Liver (tissue), 3 donors: Measurements from ENCODE around the gene ACSL1.

ENCODE experiments used
- ATF3 ChIP-seq: IDR thresholded peaks from 2 replicates; pipeline ENCODE4 v1.6.1; 2016; ENCODE audit warnings: antibody characterized with exemption
- CTCF ChIP-seq: fragments of 150-350 bp; IDR thresholded peaks from 2 replicates; pipeline ENCODE4 v1.5.1; 2017; ENCODE audit warnings: improper control_type of control experiment, low read depth, low read length; ENCODE audit not compliant: missing input control
- GABPA ChIP-seq, 2 donors: IDR thresholded peaks in 1 of 2; conservative IDR thresholded peaks in 1 of 2; 2 replicates each; pipeline ENCODE4 v1.6.1; 2016; ENCODE audit warnings: antibody characterized with exemption in 2 of 2, mild to moderate bottlenecking in 1 of 2, moderate library complexity in 1 of 2
- HNF4G ChIP-seq: IDR thresholded peaks from 2 replicates; pipeline ENCODE4 v1.6.1; 2016; ENCODE audit warnings: antibody characterized with exemption
- MAX ChIP-seq: IDR thresholded peaks from 2 replicates; pipeline ENCODE4 v1.6.1; 2016; ENCODE audit warnings: antibody characterized with exemption
- RAD21 ChIP-seq, 2 donors: IDR thresholded peaks; 2 replicates each; pipeline ENCODE4 v1.6.1; 2016; ENCODE audit warnings: antibody characterized with exemption in 2 of 2, mild to moderate bottlenecking in 2 of 2
- RXRA ChIP-seq, 2 donors: IDR thresholded peaks; 2 replicates each; pipeline ENCODE4 v1.6.1; 2017 to 2018; ENCODE audit warnings: antibody characterized with exemption in 2 of 2, mild to moderate bottlenecking in 1 of 2
- SP1 ChIP-seq: IDR thresholded peaks from 2 replicates; pipeline ENCODE4 v1.6.1; 2018; ENCODE audit warnings: antibody characterized with exemption, mild to moderate bottlenecking
- TAF1 ChIP-seq: conservative IDR thresholded peaks from 2 replicates; pipeline ENCODE4 v1.6.1; 2016; ENCODE audit warnings: antibody characterized with exemption, mild to moderate bottlenecking
- YY1 ChIP-seq: IDR thresholded peaks from 2 replicates; pipeline ENCODE4 v1.6.1; 2016; ENCODE audit warnings: antibody characterized with exemption, mild to moderate bottlenecking
- TF ChIP-seq, protein P1 (sequence below): IDR thresholded peaks from 2 replicates; pipeline ENCODE4 v1.6.1; 2016; ENCODE audit warnings: antibody characterized with exemption
- TF ChIP-seq, protein P2 (sequence below): IDR thresholded peaks from 2 replicates; pipeline ENCODE4 v1.6.1; 2016; ENCODE audit warnings: antibody characterized with exemption, mild to moderate bottlenecking
- donor health status: healthy.
- donor health status: healthy.

DNA sequence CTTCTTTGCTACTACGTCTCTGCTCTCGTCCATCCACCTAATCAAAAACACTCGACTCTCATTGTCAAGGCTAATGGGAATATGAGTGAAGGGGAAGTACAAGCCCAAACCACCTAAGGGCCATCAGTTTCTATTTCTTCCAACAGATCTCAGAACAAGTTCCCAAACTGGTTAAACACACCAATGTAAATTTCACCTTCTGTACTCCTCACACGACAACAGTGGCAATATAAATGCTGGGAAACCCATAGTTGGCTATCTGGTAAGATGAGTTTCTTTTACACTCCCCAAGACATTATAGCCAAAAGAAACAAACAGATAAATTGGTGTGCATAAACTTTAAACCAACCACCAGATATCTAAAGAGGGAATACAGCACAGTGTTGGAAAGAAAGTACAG, 21.9 kb downstream of the ACSL1 start:
- no peak for TF ChIP-seq RXRA (IDR thresholded peaks at IDR 0.05)
- TF ChIP-seq SP1, result no peak
- TF ChIP-seq CTCF, result no peak
- TF ChIP-seq, protein P1, sequence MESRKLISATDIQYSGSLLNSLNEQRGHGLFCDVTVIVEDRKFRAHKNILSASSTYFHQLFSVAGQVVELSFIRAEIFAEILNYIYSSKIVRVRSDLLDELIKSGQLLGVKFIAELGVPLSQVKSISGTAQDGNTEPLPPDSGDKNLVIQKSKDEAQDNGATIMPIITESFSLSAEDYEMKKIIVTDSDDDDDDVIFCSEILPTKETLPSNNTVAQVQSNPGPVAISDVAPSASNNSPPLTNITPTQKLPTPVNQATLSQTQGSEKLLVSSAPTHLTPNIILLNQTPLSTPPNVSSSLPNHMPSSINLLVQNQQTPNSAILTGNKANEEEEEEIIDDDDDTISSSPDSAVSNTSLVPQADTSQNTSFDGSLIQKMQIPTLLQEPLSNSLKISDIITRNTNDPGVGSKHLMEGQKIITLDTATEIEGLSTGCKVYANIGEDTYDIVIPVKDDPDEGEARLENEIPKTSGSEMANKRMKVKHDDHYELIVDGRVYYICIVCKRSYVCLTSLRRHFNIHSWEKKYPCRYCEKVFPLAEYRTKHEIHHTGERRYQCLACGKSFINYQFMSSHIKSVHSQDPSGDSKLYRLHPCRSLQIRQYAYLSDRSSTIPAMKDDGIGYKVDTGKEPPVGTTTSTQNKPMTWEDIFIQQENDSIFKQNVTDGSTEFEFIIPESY, result no peak
- TF ChIP-seq, protein P2, sequence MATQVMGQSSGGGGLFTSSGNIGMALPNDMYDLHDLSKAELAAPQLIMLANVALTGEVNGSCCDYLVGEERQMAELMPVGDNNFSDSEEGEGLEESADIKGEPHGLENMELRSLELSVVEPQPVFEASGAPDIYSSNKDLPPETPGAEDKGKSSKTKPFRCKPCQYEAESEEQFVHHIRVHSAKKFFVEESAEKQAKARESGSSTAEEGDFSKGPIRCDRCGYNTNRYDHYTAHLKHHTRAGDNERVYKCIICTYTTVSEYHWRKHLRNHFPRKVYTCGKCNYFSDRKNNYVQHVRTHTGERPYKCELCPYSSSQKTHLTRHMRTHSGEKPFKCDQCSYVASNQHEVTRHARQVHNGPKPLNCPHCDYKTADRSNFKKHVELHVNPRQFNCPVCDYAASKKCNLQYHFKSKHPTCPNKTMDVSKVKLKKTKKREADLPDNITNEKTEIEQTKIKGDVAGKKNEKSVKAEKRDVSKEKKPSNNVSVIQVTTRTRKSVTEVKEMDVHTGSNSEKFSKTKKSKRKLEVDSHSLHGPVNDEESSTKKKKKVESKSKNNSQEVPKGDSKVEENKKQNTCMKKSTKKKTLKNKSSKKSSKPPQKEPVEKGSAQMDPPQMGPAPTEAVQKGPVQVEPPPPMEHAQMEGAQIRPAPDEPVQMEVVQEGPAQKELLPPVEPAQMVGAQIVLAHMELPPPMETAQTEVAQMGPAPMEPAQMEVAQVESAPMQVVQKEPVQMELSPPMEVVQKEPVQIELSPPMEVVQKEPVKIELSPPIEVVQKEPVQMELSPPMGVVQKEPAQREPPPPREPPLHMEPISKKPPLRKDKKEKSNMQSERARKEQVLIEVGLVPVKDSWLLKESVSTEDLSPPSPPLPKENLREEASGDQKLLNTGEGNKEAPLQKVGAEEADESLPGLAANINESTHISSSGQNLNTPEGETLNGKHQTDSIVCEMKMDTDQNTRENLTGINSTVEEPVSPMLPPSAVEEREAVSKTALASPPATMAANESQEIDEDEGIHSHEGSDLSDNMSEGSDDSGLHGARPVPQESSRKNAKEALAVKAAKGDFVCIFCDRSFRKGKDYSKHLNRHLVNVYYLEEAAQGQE, result no peak
- TF ChIP-seq RAD21 (IDR thresholded peaks at IDR 0.05), result no peak
- no peak for TF ChIP-seq MAX
- no peak for TF ChIP-seq YY1
- no peak for TF ChIP-seq TAF1
- TF ChIP-seq HNF4G, result no peak
- TF ChIP-seq ATF3, result no peak
- TF ChIP-seq GABPA (IDR thresholded peaks at IDR 0.05 in 1 of 2, conservative IDR thresholded peaks at IDR 0.05 in 1 of 2), result no peak
